Measurements from ENCODE around the gene MAP4K4.

Gene MAP4K4

GRCh38 chr2:101859604-101860003 is 162.1 kb downstream of the MAP4K4 start:
- Histone ChIP-seq H3K9ac (ENCODE audit: low read length in 2 of 2) (no peak overlapping the region), H3K9me3 (ENCODE audit: control insufficient read depth in 2 of 2, low read length in 2 of 2) (no peaks in the 10 kb centered on the region), H3K27me3 (ENCODE audit: control insufficient read depth in 1 of 2, insufficient read depth in 2 of 2, low read length in 2 of 2) (no peaks in the 10 kb centered on the region), H3K4me1 (ENCODE audit: control insufficient read depth, insufficient read depth, low read length) (no peaks in the 10 kb centered on the region), H3K4me3 (ENCODE audit: low read length in 2 of 2) (no peak overlapping the region), H3K27ac (ENCODE audit: low read length) (no peak overlapping the region), H3K36me3 (ENCODE audit: control insufficient read depth in 2 of 2, insufficient read depth in 2 of 2, low read length in 2 of 2) (peaks cover 21 to 29% of the 10 kb centered on the region in 2 donors)

GRCh38 chr2:101860157-101860556 is 162.7 kb downstream of the MAP4K4 start:
- Histone ChIP-seq H3K36me3 (ENCODE audit: control insufficient read depth in 2 of 2, insufficient read depth in 2 of 2, low read length in 2 of 2) (peaks cover 21 to 34% of the 10 kb centered on the region in 2 donors), H3K9me3 (ENCODE audit: control insufficient read depth in 2 of 2, low read length in 2 of 2) (no peaks in the 10 kb centered on the region), H3K4me3 (ENCODE audit: low read length in 2 of 2) (no peak overlapping the region), H3K9ac (ENCODE audit: low read length in 2 of 2) (no peak overlapping the region), H3K4me1 (ENCODE audit: control insufficient read depth, insufficient read depth, low read length) (no peaks in the 10 kb centered on the region), H3K27me3 (ENCODE audit: control insufficient read depth in 1 of 2, insufficient read depth in 2 of 2, low read length in 2 of 2) (no peaks in the 10 kb centered on the region), H3K27ac (ENCODE audit: low read length) (no peak overlapping the region)

DNA sequence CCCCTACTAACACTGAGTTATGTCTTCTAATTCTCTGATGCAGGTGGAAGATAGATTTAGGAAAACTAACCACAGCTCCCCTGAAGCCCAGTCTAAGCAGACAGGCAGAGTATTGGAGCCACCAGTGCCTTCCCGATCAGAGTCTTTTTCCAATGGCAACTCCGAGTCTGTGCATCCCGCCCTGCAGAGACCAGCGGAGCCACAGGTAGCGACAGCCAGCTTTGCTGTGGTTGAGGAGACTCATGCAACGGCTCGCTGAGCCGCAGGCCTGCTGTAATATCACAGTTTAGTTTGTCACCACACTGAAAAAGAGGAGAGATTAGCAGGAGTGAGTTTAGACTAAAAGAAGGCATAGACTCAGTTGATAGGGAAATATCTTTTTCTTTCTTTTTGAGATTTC is 163.3 kb downstream of the MAP4K4 start:
- no peaks in the 10 kb centered on the region for H3K27me3 ChIP-seq (ENCODE audit: control insufficient read depth in 1 of 2, insufficient read depth in 2 of 2, low read length in 2 of 2)
- H3K4me3 ChIP-seq (ENCODE audit: low read length in 2 of 2) = no peak overlapping the region
- H3K36me3 ChIP-seq (ENCODE audit: control insufficient read depth in 2 of 2, insufficient read depth in 2 of 2, low read length in 2 of 2) = peaks cover 26 to 34% of the 10 kb centered on the region in 2 donors
- H3K4me1 ChIP-seq (ENCODE audit: control insufficient read depth, insufficient read depth, low read length) = no peaks in the 10 kb centered on the region
- H3K9ac ChIP-seq (ENCODE audit: low read length in 2 of 2) = no peak overlapping the region
- no peak overlapping the region for H3K27ac ChIP-seq (ENCODE audit: low read length)
- H3K9me3 ChIP-seq (ENCODE audit: control insufficient read depth in 2 of 2, low read length in 2 of 2) = no peaks in the 10 kb centered on the region

DNA sequence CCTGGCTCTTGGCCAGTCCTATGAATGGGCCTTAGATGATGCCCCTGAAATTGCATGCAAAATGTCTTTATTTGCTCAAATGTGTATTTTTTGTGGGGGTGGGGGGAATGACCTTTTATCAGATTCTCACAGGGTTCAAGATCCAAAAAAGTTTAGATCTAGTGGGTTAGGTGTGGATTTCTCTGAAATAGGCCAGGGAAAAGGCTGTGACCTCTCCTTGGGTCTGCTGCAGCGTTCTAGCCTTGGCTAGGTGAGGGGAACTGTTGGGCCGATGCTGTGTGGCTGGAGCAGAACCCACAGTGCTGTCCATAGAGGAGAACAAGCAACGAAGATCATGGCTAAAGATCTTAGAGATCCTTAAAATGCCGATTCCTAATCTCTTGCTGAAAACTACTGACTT is 163.9 kb downstream of the MAP4K4 start:
- Histone ChIP-seq H3K9me3 (ENCODE audit: control insufficient read depth in 2 of 2, low read length in 2 of 2) (no peaks in the 10 kb centered on the region), H3K9ac (ENCODE audit: low read length in 2 of 2) (no peak overlapping the region), H3K27ac (ENCODE audit: low read length) (no peak overlapping the region), H3K27me3 (ENCODE audit: control insufficient read depth in 1 of 2, insufficient read depth in 2 of 2, low read length in 2 of 2) (no peaks in the 10 kb centered on the region), H3K4me1 (ENCODE audit: control insufficient read depth, insufficient read depth, low read length) (no peaks in the 10 kb centered on the region), H3K4me3 (ENCODE audit: low read length in 2 of 2) (no peak overlapping the region), H3K36me3 (ENCODE audit: control insufficient read depth in 2 of 2, insufficient read depth in 2 of 2, low read length in 2 of 2) (peaks cover 29 to 36% of the 10 kb centered on the region in 2 donors)

DNA sequence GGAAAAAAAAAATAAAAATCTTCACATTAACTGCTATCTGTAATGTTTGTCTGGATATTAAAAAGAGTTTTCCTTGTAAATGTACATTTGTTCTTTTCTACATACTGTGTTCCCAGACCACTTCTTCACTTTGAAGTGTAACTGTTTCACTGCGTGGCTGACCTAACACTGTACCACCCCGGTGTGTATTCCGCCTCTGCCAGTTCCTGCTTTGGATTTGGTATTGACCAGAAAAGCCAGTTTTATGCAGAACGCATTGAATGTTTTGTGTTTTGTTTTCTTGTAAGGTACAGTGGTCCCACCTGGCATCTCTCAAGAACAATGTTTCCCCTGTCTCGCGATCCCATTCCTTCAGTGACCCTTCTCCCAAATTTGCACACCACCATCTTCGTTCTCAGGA is 166.0 kb downstream of the MAP4K4 start:
- Histone ChIP-seq H3K4me3 (ENCODE audit: low read length in 2 of 2) (no peak overlapping the region), H3K36me3 (ENCODE audit: control insufficient read depth in 2 of 2, insufficient read depth in 2 of 2, low read length in 2 of 2) (peaks cover 42 to 52% of the 10 kb centered on the region in 2 donors), H3K4me1 (ENCODE audit: control insufficient read depth, insufficient read depth, low read length) (no peaks in the 10 kb centered on the region), H3K9me3 (ENCODE audit: control insufficient read depth in 2 of 2, low read length in 2 of 2) (no peaks in the 10 kb centered on the region), H3K27ac (ENCODE audit: low read length) (no peak overlapping the region), H3K27me3 (ENCODE audit: control insufficient read depth in 1 of 2, insufficient read depth in 2 of 2, low read length in 2 of 2) (no peaks in the 10 kb centered on the region), H3K9ac (ENCODE audit: low read length in 2 of 2) (no peak overlapping the region)

- H3K27me3 ChIP-seq (ENCODE audit: control insufficient read depth in 1 of 2, insufficient read depth in 2 of 2, low read length in 2 of 2) = no peaks in the 10 kb centered on the region
- H3K36me3 ChIP-seq (ENCODE audit: control insufficient read depth in 2 of 2, insufficient read depth in 2 of 2, low read length in 2 of 2) = peaks cover 42 to 54% of the 10 kb centered on the region in 2 donors
- no peak overlapping the region for H3K27ac ChIP-seq (ENCODE audit: low read length)
- no peaks in the 10 kb centered on the region for H3K9me3 ChIP-seq (ENCODE audit: control insufficient read depth in 2 of 2, low read length in 2 of 2)
- no peak overlapping the region for H3K9ac ChIP-seq (ENCODE audit: low read length in 2 of 2)
- no peaks in the 10 kb centered on the region for H3K4me1 ChIP-seq (ENCODE audit: control insufficient read depth, insufficient read depth, low read length)
- no peak overlapping the region for H3K4me3 ChIP-seq (ENCODE audit: low read length in 2 of 2)
Measured at GRCh38 chr2:101864426-101864825, 166.9 kb downstream of the MAP4K4 start.

GRCh38 chr2:101868525-101868924 is 171.0 kb downstream of the MAP4K4 start:
- no peaks in the 10 kb centered on the region for H3K4me1 ChIP-seq (ENCODE audit: control insufficient read depth, insufficient read depth, low read length)
- no peak overlapping the region for H3K27ac ChIP-seq (ENCODE audit: low read length)
- no peaks in the 10 kb centered on the region for H3K9me3 ChIP-seq (ENCODE audit: control insufficient read depth in 2 of 2, low read length in 2 of 2)
- no peaks in the 10 kb centered on the region for H3K27me3 ChIP-seq (ENCODE audit: control insufficient read depth in 1 of 2, insufficient read depth in 2 of 2, low read length in 2 of 2)
- H3K9ac ChIP-seq (ENCODE audit: low read length in 2 of 2) = no peak overlapping the region
- H3K4me3 ChIP-seq (ENCODE audit: low read length in 2 of 2) = no peak overlapping the region
- peaks cover 54 to 65% of the 10 kb centered on the region in 2 donors for H3K36me3 ChIP-seq (ENCODE audit: control insufficient read depth in 2 of 2, insufficient read depth in 2 of 2, low read length in 2 of 2)

DNA sequence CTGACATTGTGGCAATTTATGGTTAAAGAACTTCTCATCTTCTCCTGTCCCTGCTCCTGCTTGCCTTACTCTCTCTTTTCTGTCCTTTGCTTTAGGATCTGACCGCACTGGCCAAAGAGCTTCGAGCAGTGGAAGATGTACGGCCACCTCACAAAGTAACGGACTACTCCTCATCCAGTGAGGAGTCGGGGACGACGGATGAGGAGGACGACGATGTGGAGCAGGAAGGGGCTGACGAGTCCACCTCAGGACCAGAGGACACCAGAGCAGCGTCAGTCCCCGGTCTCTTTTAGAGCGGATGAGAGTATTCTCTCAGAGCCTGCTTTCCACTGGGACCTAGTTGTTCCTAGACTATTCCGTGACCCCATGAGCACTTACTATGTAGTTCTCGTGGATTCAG is 172.0 kb downstream of the MAP4K4 start:
- Histone ChIP-seq H3K36me3 (ENCODE audit: control insufficient read depth in 2 of 2, insufficient read depth in 2 of 2, low read length in 2 of 2) (peaks cover 55 to 70% of the 10 kb centered on the region in 2 donors), H3K4me3 (ENCODE audit: low read length in 2 of 2) (no peak overlapping the region), H3K27me3 (ENCODE audit: control insufficient read depth in 1 of 2, insufficient read depth in 2 of 2, low read length in 2 of 2) (no peaks in the 10 kb centered on the region), H3K9me3 (ENCODE audit: control insufficient read depth in 2 of 2, low read length in 2 of 2) (no peaks in the 10 kb centered on the region), H3K4me1 (ENCODE audit: control insufficient read depth, insufficient read depth, low read length) (no peaks in the 10 kb centered on the region), H3K9ac (ENCODE audit: low read length in 2 of 2) (no peak overlapping the region), H3K27ac (ENCODE audit: low read length) (no peak overlapping the region)

GRCh38 chr2:101870444-101870843 is 172.9 kb downstream of the MAP4K4 start:
- H3K36me3 ChIP-seq (ENCODE audit: control insufficient read depth in 2 of 2, insufficient read depth in 2 of 2, low read length in 2 of 2) = peaks cover 59 to 68% of the 10 kb centered on the region in 2 donors
- H3K4me3 ChIP-seq (ENCODE audit: low read length in 2 of 2) = no peak overlapping the region
- H3K9me3 ChIP-seq (ENCODE audit: control insufficient read depth in 2 of 2, low read length in 2 of 2) = no peaks in the 10 kb centered on the region
- no peaks in the 10 kb centered on the region for H3K4me1 ChIP-seq (ENCODE audit: control insufficient read depth, insufficient read depth, low read length)
- no peak overlapping the region for H3K27ac ChIP-seq (ENCODE audit: low read length)
- no peak overlapping the region for H3K9ac ChIP-seq (ENCODE audit: low read length in 2 of 2)
- H3K27me3 ChIP-seq (ENCODE audit: control insufficient read depth in 1 of 2, insufficient read depth in 2 of 2, low read length in 2 of 2) = no peaks in the 10 kb centered on the region

DNA sequence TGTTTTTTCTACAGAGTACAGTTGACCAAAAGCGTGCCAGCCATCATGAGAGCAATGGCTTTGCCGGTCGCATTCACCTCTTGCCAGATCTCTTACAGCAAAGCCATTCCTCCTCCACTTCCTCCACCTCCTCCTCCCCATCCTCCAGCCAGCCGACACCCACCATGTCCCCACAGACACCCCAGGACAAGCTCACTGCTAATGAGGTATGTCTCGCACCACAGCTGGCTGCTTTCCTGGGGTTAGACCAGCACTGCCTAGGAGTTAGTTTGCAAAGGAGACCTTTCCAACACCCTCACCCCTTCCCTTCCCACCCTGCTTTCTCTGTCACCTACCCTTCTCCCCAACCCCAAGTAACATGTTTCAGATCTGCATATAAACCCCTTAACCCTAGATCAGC is 174.0 kb downstream of the MAP4K4 start:
- no peak overlapping the region for H3K4me3 ChIP-seq (ENCODE audit: low read length in 2 of 2)
- no peaks in the 10 kb centered on the region for H3K9me3 ChIP-seq (ENCODE audit: control insufficient read depth in 2 of 2, low read length in 2 of 2)
- no peaks in the 10 kb centered on the region for H3K27me3 ChIP-seq (ENCODE audit: control insufficient read depth in 1 of 2, insufficient read depth in 2 of 2, low read length in 2 of 2)
- no peak overlapping the region for H3K9ac ChIP-seq (ENCODE audit: low read length in 2 of 2)
- H3K4me1 ChIP-seq (ENCODE audit: control insufficient read depth, insufficient read depth, low read length) = no peaks in the 10 kb centered on the region
- H3K36me3 ChIP-seq (ENCODE audit: control insufficient read depth in 2 of 2, insufficient read depth in 2 of 2, low read length in 2 of 2) = peaks cover 50 to 63% of the 10 kb centered on the region in 2 donors
- no peak overlapping the region for H3K27ac ChIP-seq (ENCODE audit: low read length)

DNA sequence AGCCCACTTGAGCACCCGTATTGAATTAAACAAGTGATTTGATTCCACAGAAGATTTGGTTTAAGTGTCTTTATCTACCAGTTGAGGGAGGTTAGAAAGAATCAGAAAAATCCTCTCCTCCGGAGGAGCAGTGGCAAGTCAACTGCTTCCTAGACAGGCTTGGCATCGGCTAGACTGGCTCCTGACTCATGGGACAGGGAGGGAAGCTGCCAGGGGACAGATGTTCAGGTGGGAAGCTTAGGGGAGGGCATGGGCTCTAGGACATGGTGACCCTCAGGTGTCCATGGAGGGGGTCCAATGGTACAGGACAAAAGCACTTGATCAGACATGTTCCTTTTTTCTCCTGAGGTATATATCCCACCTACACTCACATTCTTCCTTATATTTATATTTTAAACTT is 175.0 kb downstream of the MAP4K4 start:
- no peak overlapping the region for H3K27ac ChIP-seq (ENCODE audit: low read length)
- no peaks in the 10 kb centered on the region for H3K27me3 ChIP-seq (ENCODE audit: control insufficient read depth in 1 of 2, insufficient read depth in 2 of 2, low read length in 2 of 2)
- H3K9ac ChIP-seq (ENCODE audit: low read length in 2 of 2) = no peak overlapping the region
- H3K4me1 ChIP-seq (ENCODE audit: control insufficient read depth, insufficient read depth, low read length) = no peaks in the 10 kb centered on the region
- H3K4me3 ChIP-seq (ENCODE audit: low read length in 2 of 2) = no peak overlapping the region
- H3K9me3 ChIP-seq (ENCODE audit: control insufficient read depth in 2 of 2, low read length in 2 of 2) = no peaks in the 10 kb centered on the region
- peaks cover 45 to 56% of the 10 kb centered on the region in 2 donors for H3K36me3 ChIP-seq (ENCODE audit: control insufficient read depth in 2 of 2, insufficient read depth in 2 of 2, low read length in 2 of 2)

All from stomach smooth muscle (tissue), 2 donors.